Renal pelvis (tissue), 4 donors: Measurements from ENCODE around the gene JAZF1. TPM values are rescaled to one million over a fixed set of nuclear protein-coding genes. Genes with fewer than 3 reads are reported as not detected.

Experiments used
- DNase-seq: peaks from one replicate; pipeline ENCODE4 v3.0.0-alpha.2; 2013
- polyA plus RNA-seq, 3 donors: library from polyadenylated mRNA; unstranded; fragments of 120-200 nt; gene quantifications; one replicate each; pipeline ENCODE4 v1.2.1, GENCODE V29; 2013; ENCODE audit not compliant: insufficient read length in 3 of 3

JAZF1 gene
- polyA plus RNA-seq, 3 donors: 9.9 to 11.0 (median 10.9) TPM

GRCh38 chr7:28195910-28196620 is 15.5 kb upstream of the JAZF1 start:
- DNase-seq: no peak

GRCh38 chr7:28192786-28193585 is 12.4 kb upstream of the JAZF1 start:
- DNase-seq: no peak

GRCh38 chr7:28191751-28192150 is 11.2 kb upstream of the JAZF1 start:
- no peak for DNase-seq

DNA sequence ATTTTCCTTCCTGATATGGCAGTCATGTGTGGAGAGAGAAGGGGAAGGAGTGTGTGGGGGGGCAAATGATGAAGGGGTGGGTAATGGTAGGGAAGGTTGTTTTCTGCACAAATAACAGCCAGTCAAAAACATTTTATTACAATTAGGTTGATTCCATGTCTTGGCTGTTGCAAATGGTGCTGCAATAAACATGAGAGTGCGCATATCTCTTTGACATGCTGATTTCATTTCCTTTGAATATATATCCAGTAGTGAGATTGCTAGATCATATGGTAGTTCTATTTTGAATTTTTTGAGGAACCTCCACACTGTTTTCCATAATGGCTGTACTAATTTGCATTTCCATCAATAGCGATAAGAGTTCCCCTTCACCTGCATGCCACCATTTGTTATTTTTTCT is 10.6 kb upstream of the JAZF1 start:
- DNase-seq: no peak

DNA sequence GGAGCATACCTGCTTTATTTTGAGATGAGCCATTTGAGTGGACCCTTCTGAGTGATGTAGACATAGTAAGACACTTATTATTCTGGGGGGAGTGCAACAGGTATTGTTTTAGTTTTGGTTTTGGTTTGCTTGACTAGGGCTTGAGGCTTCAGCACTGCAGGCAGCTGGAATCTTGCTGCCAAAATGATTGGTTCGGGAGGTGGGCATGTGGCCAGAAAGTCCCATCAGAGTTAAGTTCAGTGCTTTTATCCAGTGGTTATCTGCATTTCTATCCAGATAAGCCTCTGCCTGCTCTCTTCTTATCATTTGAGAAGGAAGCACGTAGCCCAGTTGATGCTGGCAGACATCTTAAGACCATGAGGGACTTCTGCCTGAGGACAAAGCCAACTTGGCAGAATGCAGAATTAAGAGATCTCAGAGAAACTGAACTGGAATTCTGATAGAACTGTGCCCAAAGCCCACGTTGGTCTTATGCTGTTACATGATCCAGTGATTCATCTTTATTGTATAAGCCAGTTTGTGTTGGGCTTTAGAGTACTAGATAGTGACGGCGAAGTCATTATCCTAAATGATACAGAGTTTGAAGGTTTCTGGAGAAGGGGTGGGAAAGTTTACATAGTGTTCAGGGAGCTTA is 9.6 kb upstream of the JAZF1 start:
- DNase-seq: no peak

- no peak for DNase-seq
Observed at GRCh38 chr7:28187012-28187411, 6.4 kb upstream of the JAZF1 start.

DNA sequence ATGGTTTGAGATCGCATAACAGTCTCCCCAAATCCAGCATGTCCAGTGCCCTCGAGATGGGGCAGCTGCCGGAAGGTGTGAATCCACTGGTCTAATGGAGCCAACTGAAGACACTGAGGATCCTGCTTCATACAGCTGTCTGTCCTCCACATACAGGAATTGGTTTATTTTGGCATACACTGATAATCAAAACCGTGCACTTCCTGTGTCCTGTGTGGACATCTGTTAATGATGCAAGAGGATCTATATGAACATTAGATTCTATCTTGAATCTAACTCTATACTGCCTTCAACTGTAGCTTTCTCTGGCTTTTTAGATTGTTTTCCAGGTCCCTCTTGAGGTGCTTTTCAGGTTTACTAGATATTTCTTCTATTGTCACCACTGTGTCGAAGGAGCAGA is 3.0 kb upstream of the JAZF1 start:
- DNase-seq: no peak

- no peak for DNase-seq
Observed at GRCh38 chr7:28182071-28182471, 1.5 kb upstream of the JAZF1 start.

- DNase-seq: no peak
Observed at GRCh38 chr7:28181416-28181815, 821 bp upstream of the JAZF1 start.

GRCh38 chr7:28180031-28180363 is 598 bp downstream of the JAZF1 start:
- DNase-seq: no peak

DNA sequence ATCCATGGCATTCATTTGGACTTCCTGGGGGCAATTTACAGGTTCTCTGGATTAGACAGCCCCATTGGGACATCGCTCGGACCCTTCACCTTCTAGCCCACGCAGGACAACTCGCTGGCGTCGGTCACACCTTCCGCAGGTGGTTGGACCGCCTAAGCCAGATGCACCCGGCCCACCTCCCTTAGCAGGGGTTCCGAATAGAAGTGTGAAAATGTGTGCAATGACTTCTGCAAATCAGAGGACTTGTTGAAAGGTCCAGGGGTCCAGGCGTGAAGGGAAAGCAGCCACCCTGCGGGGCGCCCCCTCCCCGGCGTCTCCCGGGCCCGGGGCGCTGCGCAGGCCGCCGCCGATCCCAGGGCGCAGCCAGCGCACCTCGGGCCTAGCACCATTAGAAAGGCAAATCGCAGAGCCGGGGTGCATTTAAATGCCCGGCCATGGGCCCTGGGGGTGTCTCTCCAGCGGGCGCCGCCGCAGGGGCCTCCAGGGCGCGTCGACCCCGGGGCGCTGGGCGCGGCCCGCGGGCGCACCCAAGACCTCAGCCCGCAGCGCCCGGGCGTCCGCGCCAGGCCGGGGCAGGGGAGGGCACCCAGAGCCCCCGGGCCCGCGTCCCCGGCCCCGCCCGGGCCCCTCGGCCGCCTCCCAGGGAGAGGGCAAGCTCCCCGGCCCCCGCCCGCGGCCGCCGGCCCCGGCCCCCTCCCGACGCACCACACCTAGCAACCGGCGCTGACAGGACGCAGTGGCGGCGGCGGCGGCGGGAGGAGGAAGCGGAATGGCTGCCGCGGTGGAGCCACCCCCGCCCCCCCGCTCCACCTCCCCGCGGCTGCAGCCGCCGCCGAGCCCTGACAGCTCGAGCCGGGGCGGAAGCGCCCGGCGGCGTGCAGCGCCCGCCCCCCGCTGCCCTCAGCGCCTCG is 1.2 kb downstream of the JAZF1 start:
- no peak for DNase-seq

DNA sequence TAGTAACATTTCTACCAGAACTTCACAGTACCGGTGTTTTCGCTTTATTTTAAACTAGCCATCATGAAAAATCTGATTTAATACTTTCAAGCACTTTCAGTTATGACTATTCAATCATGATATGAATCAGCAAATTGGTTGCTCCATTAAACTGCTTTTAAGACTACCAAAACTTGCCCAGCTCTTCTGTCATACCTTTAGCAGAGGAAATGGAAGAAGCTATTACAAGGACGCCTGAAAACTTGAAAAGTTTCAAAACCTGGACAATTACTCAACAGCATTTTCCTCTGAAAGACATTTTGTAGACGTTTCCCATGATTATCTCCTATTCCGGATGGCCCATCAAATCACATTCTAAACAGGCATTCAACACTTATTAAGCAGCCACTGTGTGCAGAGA is 2.0 kb downstream of the JAZF1 start:
- no peak for DNase-seq

- no peak for DNase-seq
Observed at GRCh38 chr7:28177836-28178235, 2.8 kb downstream of the JAZF1 start.

DNA sequence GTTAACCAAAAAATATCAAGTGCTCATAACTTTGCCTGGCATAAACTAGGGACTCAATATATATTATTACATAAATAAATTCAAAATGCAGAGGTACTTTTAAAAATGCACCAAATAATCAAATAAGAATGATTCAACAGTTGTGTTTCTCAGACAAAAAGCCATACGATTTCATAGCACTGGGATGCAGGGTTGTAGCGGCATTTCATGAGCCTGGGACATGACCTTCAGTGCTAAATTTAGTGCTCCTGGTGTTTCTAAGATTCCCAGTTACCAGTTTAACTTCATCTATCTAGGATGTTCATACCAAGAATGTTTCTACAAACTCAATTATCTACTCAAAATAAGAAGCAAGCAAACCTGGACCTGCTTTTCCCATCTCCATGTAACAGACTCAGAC is 4.0 kb downstream of the JAZF1 start:
- DNase-seq: no peak

DNA sequence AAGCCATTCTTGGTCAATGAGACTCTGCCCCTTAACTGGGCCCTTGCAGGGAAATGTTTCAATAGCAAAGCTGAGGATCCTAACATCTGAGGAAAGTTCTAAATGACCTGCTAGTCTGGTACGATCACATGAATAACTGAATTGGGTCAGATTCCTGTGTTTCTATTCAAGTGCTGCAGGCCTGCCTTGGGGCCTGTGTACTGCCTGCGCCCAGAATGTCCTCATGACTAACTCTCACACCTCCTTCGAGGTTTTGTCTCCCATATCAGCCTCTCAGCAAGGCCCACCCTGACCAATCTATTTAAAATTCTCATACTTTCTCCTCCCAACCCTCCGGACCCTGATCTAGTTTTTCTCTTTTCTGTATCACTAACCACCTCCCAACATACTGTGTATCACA is 4.4 kb downstream of the JAZF1 start:
- no peak for DNase-seq

DNA sequence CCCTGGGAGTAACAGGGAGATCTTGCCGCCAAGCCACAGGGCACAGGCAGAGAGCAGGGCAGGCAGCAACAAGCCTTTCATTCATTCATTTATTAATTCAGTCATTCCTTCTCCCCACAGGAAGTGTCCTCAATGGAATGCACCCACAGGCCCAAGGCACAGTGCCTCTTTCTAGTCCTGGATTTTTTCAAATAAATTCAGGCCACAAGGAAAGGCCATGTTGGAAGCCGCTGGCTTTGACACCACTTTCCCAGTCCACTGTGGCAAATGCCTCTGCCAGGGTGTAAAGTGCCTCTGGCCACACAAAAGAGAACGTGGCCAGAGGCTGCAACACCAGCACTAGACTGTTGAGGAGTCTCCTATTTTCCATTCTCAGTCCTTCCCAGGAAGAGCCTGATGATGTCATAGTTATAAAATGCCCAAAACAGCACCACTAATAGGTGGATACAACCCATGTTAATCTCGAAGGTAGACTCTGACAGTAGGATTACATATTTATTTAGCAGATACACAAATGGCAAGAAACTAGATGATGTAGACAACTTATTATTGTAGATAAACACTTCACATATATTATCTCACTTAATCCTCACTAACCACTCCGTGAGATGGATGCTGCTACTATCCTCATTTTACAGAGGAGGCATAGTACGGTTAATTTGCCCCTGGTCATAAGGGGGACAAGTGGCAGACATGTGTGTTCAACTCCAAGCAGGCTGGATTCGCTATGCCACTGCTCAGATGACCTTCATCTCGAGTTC is 5.5 kb downstream of the JAZF1 start:
- DNase-seq: no peak

DNA sequence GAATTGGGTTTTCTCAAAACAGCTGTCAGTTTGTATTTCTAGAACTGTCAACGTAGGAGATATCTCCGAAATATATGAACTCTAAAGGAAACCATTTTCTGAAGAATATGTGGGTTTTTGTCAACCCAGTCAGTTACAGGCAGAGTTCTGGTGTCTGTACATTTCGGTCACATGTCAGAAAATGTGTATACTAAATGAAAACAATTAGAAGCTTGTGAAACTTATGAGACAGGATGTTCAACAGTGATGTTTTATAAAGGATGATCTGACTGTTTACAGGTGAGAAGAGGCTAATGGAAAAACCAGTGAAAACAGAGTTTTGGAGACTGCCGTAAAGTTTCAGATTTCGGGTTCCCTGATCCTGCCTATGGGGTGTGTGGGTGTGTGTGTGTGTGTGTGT is 6.2 kb downstream of the JAZF1 start:
- DNase-seq: no peak

- DNase-seq: no peak
Observed at GRCh38 chr7:28173531-28173930, 7.1 kb downstream of the JAZF1 start.

GRCh38 chr7:28172958-28173357 is 7.6 kb downstream of the JAZF1 start:
- no peak for DNase-seq

- no peak for DNase-seq
Observed at GRCh38 chr7:28170701-28171100, 9.9 kb downstream of the JAZF1 start.

- no peak for DNase-seq
Observed at GRCh38 chr7:28169230-28169629, 11.4 kb downstream of the JAZF1 start.
